Measurements from ENCODE around the gene C1orf116. TPM values are rescaled to one million over a fixed set of nuclear protein-coding genes. Genes with fewer than 3 reads are reported as not detected.

Gene C1orf116
- total RNA-seq, 6 experiments from 2014 or later: 0.02 to 0.09 (median 0.06) TPM

GRCh38 chr1:207071426-207071825 is 38.9 kb upstream of the C1orf116 start:
- peaks cover 21% of the 10 kb centered on the region for H3K4me1 Mint-ChIP-seq (ENCODE audit: low read depth)
- H3K36me3 Mint-ChIP-seq (ENCODE audit: low read depth): peaks cover 6% of the 10 kb centered on the region; the same call in 1 of the 2 replicates
- no peak for TF ChIP-seq CTCF (IDR thresholded peaks at IDR 0.05)
- H3K27me3 Mint-ChIP-seq (ENCODE audit: insufficient read depth): no peaks in the 10 kb centered on the region; the same call in 1 of the 2 replicates
- H3K27ac Mint-ChIP-seq: no peak overlapping the region
- no peak for DNase-seq
- no peaks in the 10 kb centered on the region for H3K9me3 Mint-ChIP-seq
- no peak overlapping the region for H3K4me3 Mint-ChIP-seq

GRCh38 chr1:207070811-207071210 is 38.3 kb upstream of the C1orf116 start:
- Mint-ChIP-seq H3K27ac (no peak overlapping the region), H3K4me1 (ENCODE audit: low read depth) (peaks cover 16% of the 10 kb centered on the region)

DNA sequence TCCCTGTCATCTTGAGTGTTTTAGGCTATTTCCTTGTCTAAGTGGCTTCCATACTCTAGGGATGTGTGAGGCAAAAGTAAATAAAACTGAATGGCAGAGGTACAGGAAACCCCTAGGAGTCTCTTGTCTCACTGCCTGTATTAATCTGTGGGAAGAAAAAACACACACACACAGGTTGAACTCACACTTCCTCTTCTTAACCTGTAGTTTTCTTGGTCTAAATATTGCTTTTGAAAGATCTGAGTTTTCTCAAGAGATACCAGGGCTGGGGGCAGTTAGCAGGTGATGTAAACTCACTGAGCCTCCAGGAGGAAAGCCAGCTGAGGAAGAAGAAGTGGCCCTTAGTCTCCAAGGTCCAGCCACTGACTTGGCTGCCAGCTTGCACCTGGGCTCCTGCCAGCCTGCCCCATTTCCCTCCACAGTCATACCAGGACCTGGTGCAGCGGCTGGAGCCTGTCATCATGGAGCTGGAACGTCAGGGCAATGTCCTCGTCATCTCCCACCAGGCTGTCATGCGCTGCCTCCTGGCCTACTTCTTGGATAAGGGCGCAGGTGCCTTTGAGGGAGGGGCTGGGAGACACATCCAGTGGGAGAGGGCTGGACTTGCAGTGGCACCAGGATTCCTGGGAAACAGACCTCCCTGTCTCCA is 37.4 kb upstream of the C1orf116 start:
- Mint-ChIP-seq H3K27me3 (ENCODE audit: insufficient read depth) (no peaks in the 10 kb centered on the region; the same call in 1 of the 2 replicates), H3K4me1 (ENCODE audit: low read depth) (peaks cover 16% of the 10 kb centered on the region)

More at GRCh38 chr1:207070811-207071210, 38.3 kb upstream of the C1orf116 start:
- Mint-ChIP-seq H3K27me3 (ENCODE audit: insufficient read depth) (no peaks in the 10 kb centered on the region; the same call in 1 of the 2 replicates), H3K36me3 (ENCODE audit: low read depth) (peaks cover 6% of the 10 kb centered on the region; the same call in 1 of the 2 replicates), H3K4me3 (no peak overlapping the region), H3K9me3 (no peaks in the 10 kb centered on the region)
- no peak for TF ChIP-seq CTCF (IDR thresholded peaks at IDR 0.05)
- no peak for DNase-seq

GRCh38 chr1:207069061-207069460 is 36.5 kb upstream of the C1orf116 start:
- DNase-seq: no peak
- Mint-ChIP-seq H3K27ac (no peak overlapping the region), H3K4me3 (no peak overlapping the region), H3K9me3 (no peaks in the 10 kb centered on the region), H3K27me3 (ENCODE audit: insufficient read depth) (no peaks in the 10 kb centered on the region; the same call in 1 of the 2 replicates), H3K4me1 (ENCODE audit: low read depth) (peaks cover 9% of the 10 kb centered on the region), H3K36me3 (ENCODE audit: low read depth) (peaks cover 6% of the 10 kb centered on the region; the same call in 1 of the 2 replicates)
- no peak for TF ChIP-seq CTCF (IDR thresholded peaks at IDR 0.05)

More for the DNA sequence above, 37.4 kb upstream of the C1orf116 start:
- peaks cover 6% of the 10 kb centered on the region; the same call in 1 of the 2 replicates for H3K36me3 Mint-ChIP-seq (ENCODE audit: low read depth)
- H3K27ac Mint-ChIP-seq: no peak overlapping the region
- no peaks in the 10 kb centered on the region for H3K9me3 Mint-ChIP-seq
- TF ChIP-seq CTCF (IDR thresholded peaks at IDR 0.05): no peak
- no peak for DNase-seq
- no peak overlapping the region for H3K4me3 Mint-ChIP-seq

DNA sequence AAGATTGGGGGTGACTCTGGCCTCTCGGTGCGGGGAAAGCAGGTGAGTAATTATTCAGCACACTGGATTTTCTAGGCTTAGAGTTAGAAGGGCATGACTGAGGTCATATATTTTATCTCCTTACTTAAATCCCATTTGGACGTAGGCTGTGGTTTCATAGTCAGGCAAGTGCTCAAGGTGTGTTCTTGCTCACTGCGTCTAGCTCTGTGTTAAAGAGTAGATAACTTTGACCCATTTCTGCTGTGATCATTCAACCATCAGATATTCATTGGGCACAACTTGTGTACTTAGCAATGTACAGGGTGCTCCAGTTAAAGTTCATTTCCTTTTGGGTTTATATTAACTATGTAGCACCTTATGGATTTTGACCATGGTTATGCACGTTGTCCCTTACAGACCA is 35.1 kb upstream of the C1orf116 start:
- H3K36me3 Mint-ChIP-seq (ENCODE audit: low read depth): peaks cover 6% of the 10 kb centered on the region; the same call in 1 of the 2 replicates
- no peak overlapping the region for H3K27ac Mint-ChIP-seq
- H3K4me3 Mint-ChIP-seq: no peak overlapping the region
- no peaks in the 10 kb centered on the region for H3K9me3 Mint-ChIP-seq
- no peaks in the 10 kb centered on the region for H3K4me1 Mint-ChIP-seq (ENCODE audit: low read depth)
- TF ChIP-seq CTCF (IDR thresholded peaks at IDR 0.05): no peak
- no peak for DNase-seq
- H3K27me3 Mint-ChIP-seq (ENCODE audit: insufficient read depth): no peaks in the 10 kb centered on the region; the same call in 1 of the 2 replicates

Measured in HFFc6 (cell line).